HG02885 (cell line): ENCODE results near the gene PIGR.
"Not testable (repeated sequence)": the region's sequence is repeated elsewhere in the genome, so short reads cannot be mapped to it uniquely, and the experiment has no call there.

Experiments
- ATAC-seq: cut with Tn5 transposase; IDR thresholded peaks from one replicate; pipeline ENCODE4 v1.9.1; 2021; ENCODE audit warnings: mild to moderate bottlenecking; ENCODE audit not compliant: unreplicated experiment, poor library complexity

PIGR gene

DNA sequence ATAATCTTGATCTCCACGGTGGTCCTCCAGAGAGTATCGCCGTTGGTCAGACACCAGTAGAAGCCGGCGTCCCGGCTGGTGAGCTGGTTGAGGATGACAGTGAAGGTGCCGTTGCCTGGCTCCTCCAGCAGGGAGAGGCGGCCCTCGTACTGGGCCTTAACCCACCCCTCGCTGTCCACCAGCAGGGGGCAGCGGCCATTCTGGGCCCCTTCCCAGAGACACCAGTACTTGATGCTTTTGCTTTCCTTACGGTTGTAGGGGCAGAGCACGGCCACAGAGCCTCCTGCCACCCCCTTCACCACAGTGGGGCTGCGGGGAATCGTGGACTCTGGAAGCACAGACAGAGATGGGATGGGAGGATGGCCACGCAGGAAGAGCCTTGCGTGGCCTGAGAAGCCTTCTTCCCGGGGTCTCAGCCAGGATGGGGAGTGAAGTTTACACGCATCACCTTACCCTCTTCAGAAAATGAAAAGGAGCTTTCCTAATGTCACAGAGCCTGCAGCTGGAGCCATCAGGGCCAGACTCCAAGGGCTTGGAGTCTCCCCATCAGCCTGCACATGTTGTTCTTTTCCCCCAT lies 10.7 kb downstream of the PIGR start:
- ATAC-seq, result no peak

- peak; percentile 24 for ATAC-seq
These were observed 12.8 kb downstream of the PIGR start for GRCh38 chr1:206933333-206933945.

- ATAC-seq, result no peak
These were observed 14.1 kb downstream of the PIGR start for GRCh38 chr1:206932177-206932576.

DNA sequence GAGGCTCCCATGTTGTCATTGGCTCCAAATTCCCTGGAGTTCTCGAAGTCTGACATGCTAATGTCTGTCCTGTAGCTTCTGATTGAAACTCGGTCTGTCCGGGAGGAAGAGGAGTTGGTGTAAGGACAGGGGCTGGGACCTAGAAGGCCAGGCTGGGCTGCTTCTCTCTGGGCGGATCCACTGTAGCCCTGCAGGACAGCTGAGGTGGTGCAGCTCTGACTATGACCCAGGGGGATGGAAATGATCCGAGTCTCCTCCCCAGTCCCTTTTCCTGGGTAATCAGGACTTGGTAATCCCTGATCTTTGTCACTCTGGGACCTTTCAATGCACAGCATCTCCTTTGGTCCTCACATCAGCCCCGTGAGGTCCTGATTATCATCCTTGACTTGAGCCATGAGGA lies 14.6 kb downstream of the PIGR start:
- ATAC-seq, result no peak

- peak; percentile 78 for ATAC-seq
These were observed 16.0 kb downstream of the PIGR start for GRCh38 chr1:206930210-206930798.

DNA sequence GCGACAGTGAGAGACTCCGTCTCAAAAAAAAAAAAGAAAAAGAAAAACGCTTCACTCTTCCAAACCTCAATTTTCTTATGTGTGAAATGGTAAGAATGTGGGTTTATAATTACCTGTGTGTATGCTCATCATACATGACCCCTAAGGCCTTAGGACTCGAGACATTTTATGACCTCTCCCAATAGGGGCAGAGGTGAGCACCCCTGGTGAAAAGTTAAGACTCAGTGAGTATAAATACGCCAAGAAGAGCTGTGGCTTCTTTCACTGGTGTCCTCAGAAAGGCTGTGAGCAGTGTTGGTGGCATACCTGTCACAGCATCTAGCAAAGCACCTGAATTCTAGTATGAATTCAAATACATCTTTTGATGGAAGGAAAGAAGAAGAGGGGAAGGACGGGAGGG lies 16.7 kb downstream of the PIGR start:
- no peak for ATAC-seq

DNA sequence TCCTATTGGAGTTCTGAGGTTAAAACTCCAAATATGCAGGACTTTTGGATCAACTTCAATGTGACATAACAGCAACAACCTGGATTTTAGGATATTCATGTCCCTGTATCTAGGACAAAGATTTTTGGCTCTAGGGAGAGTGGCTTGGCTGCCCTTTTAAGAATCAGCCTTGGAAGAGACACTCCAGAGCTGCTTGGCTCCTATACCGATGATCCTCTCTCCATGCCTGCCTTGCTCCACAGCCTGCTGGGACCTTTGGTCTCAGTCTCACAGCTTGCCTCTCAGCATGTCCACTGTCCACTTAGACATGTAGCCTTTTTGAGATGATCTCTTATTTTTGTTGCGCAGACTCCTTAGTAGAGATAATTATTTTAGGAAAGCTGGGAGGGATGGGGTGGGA lies 20.0 kb downstream of the PIGR start:
- ATAC-seq, result no peak

DNA sequence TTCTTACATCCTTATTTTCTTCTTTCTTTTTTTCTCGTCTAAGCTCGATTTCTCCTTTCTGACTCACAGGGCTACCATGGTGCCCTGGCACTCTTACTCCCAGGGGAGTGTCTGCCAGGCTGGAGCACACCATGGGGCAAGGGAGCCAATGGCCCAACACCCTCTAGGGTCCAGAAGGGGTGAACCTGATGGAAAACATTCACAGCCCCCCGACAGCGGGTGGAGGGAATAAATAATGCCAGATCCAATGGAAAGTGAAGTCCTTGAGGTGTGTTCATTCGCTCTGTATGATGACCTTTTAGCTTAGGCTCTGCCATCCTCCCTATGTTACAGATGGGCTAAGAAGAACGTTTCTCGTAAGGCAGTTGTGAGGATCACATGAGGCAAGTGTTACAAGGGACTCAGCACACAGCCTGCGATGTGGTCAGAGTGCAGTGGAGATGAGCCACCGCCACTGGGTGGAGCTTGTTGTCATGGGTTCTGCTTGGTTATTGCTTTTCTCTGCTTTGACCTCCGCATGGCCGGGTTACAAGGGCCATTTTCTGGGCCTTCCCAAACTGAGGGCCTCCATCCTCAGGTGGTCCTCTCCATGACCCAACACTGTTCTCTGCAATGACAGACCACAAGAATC lies 21.0 kb downstream of the PIGR start:
- peak; percentile 47 for ATAC-seq

DNA sequence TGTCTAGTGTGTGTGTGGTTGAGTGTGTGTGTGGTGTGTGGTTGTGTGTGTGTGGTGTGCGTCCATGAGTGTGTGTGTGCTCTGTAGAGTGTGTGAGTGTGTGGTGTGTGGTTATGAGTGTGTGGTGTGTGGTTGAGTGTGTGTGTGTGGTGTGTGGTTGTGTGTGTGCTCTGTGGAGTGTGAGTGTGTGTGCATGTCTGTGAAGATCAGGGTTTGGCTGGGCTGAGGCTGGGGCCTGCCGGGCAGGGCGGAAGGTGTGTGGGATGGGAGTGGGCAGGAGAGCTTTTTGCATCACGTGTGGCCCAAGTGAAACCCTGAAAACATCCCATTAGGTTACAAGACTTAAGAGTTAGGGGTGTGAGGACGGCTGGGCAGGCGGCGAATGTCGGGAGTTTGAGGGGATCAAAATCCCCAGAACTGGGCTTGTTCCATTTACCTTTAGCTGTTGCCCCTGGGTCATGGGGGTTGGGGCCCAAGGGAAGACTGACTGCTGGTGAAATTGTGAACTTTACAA lies 21.6 kb downstream of the PIGR start:
- ATAC-seq, result peak; percentile 35

GRCh38 chr1:206923961-206924557 lies 22.2 kb downstream of the PIGR start:
- ATAC-seq, result not testable (repeated sequence)

- ATAC-seq, result peak; percentile 57
These were observed 23.0 kb downstream of the PIGR start for GRCh38 chr1:206923009-206923960.

GRCh38 chr1:206922524-206922923 lies 23.7 kb downstream of the PIGR start:
- ATAC-seq, result no peak

GRCh38 chr1:206921772-206922265 lies 24.4 kb downstream of the PIGR start, which contains the start of gene FCMR:
TSS of gene FCMR (minus strand) at chr1:206921941. CDS start at chr1:206921854, 87 bp downstream.
- no peak for ATAC-seq

GRCh38 chr1:206918076-206918475 lies 28.2 kb downstream of the PIGR start:
- ATAC-seq, result no peak

GRCh38 chr1:206916000-206916709 lies 30.1 kb downstream of the PIGR start:
- no peak for ATAC-seq

- no peak for ATAC-seq
These were observed 31.1 kb downstream of the PIGR start for GRCh38 chr1:206915030-206915735.

- no peak for ATAC-seq
These were observed 32.3 kb downstream of the PIGR start for GRCh38 chr1:206913766-206914537.
